ENCODE results near the gene KIAA0930. TPM values are rescaled to one million over a fixed set of nuclear protein-coding genes. Genes with fewer than 3 reads are reported as not detected.

KIAA0930 gene
- polyA plus RNA-seq, 1 of the 3 experiments (the other 2 are of a cell fraction), result 80.8 TPM

- no peak for TF ChIP-seq ELF1 (IDR thresholded peaks at IDR 0.05)
These were observed 36.5 kb downstream of the KIAA0930 start (continued) for GRCh38 chr22:45204241-45204640.

GRCh38 chr22:45203150-45203951 lies 37.3 kb downstream of the KIAA0930 start:
- DNase-seq, result no peak
- H4K20me1 ChIP-seq (ENCODE audit: insufficient read depth), result 0 out of 2 replicates have a peak, but pooled peaks cover 6% of the 10 kb centered on the region
- POLR2A ChIA-PET, result no interaction called here
- peaks cover 3% of the 10 kb centered on the region; the same call in 1 of the 2 replicates for H3K79me2 ChIP-seq (ENCODE audit: insufficient read depth)
- H3K9ac ChIP-seq, result no peak overlapping the region
- no peaks in the 10 kb centered on the region; a peak in 1 of 4 replicates for H3K4me1 ChIP-seq (ENCODE audit: control insufficient read depth in 1 of 2, insufficient read depth in 2 of 2, low read depth in 1 of 2, low read length in 1 of 2)
- CTCF ChIA-PET, result no interaction called here
- H3K36me3 ChIP-seq (replicated peaks in 1 of 2; ENCODE audit: control insufficient read depth in 1 of 2, insufficient read depth in 2 of 2, low read length in 1 of 2), result peaks cover 12 to 53% of the 10 kb centered on the region in 2 experiments
- TF ChIP-seq MXI1 (IDR thresholded peaks at IDR 0.05; ENCODE audit: low read depth, low read length) (no peak), TCF12 (IDR thresholded peaks at IDR 0.05) (no peak), SIN3A (IDR thresholded peaks at IDR 0.05; ENCODE audit: borderline replicate concordance, low read depth, low read length) (no peak), PBX3 (IDR thresholded peaks at IDR 0.05) (no peak), TAF1 (IDR thresholded peaks at IDR 0.05; ENCODE audit: borderline replicate concordance, low read depth, low read length) (no peak), GATA2 (CRISPR knock-in tag; IDR thresholded peaks at IDR 0.05) (no peak), REST (IDR thresholded peaks at IDR 0.05; ENCODE audit: low read depth, low read length) (no peak), CHD2 (IDR thresholded peaks at IDR 0.05; ENCODE audit: low read length, partially characterized antibody) (no peak), YY1 (IDR thresholded peaks at IDR 0.05; ENCODE audit: low read depth) (no peak), POLR2AphosphoS5 (IDR thresholded peaks at IDR 0.05; ENCODE audit: low read depth, low read length) (no peak), RFX5 (IDR thresholded peaks at IDR 0.05; ENCODE audit: low read length) (no peak)
- H3K27ac ChIP-seq (ENCODE audit: low read depth in 2 of 2, low read length in 1 of 2), result no peak overlapping the region
- no peaks in the 10 kb centered on the region for H3K27me3 ChIP-seq (ENCODE audit: insufficient read depth)
- no peak overlapping the region for H2AFZ ChIP-seq (ENCODE audit: low read depth)
- peaks cover 4% of the 10 kb centered on the region for H3F3A ChIP-seq (replicated peaks; ENCODE audit: insufficient read depth)
- WGBS (ENCODE audit: low lambda C conversion rate), result 93% methylated on average over 12 of the region's 40 CpGs
- H3K9me2 ChIP-seq, result no peaks in the 10 kb centered on the region
- no peak overlapping the region for H3K4me2 ChIP-seq
- no peaks in the 10 kb centered on the region for H3K9me3 ChIP-seq
- H3K4me3 ChIP-seq (ENCODE audit: low read depth in 2 of 2, low read length in 1 of 2), result no peak overlapping the region
